K562 (cell line): ENCODE measurements around the gene FGF12. TPM values are rescaled to one million over a fixed set of nuclear protein-coding genes. Genes with fewer than 3 reads are reported as not detected.

Experiments used
- ATAC-seq: fragments of 200-7000 bp; cut with Tn5 transposase; 3 replicates; pipeline ENCODE4 v1.9.1; 2020; ENCODE audit warnings: moderate library complexity
- BruUV-seq: library from RNA; stranded (reverse); fragments of 400-500 nt; replicated peaks from 2 replicates; lab custom pipeline; 2021; lab: Mats Ljungman, UMichigan
- CTCF ChIA-PET: fragments of 300-600 bp; formaldehyde crosslinking; extraction: SDS; loops from one replicate; lab custom pipeline; 2021; ENCODE audit warnings: low intra/inter-chr PET ratio; lab: Yijun Ruan, JAX
- POLR2A ChIA-PET: fragments of 300-600, 350-650 bp; sonication (Branson Sonifier 250); formaldehyde crosslinking; extraction: SDS; loops from one replicate; lab custom pipeline; 2021; ENCODE audit warnings: antibody characterized with exemption, inconsistent platforms; lab: Yijun Ruan, JAX
- DNase-seq, 4 experiments: peaks; one replicate each; pipeline versions ENCODE4 v3.0.0 to v3.0.0-alpha.2; 2011 to 2018; ENCODE audit warnings: low spot score in 3 of 4, mixed read lengths in 3 of 4; ENCODE audit errors: extremely low read depth in 1 of 4
- FAIRE-seq: peaks from 2 replicates; lab custom pipeline; 2011; peaks lifted over from hg19 to GRCh38; lab: Jason Lieb, UNC
- H2AFZ ChIP-seq: 2 replicates; pipeline ENCODE4 v1.6.0; 2011; ENCODE audit warnings: low read depth, low read length, control low read depth, inconsistent platforms
- H3K27ac ChIP-seq: fragments of 200-600 bp; 3 replicates; pipeline ENCODE4 v1.8.0; 2011; ENCODE audit warnings: low read depth, mild to moderate bottlenecking, control low read depth, inconsistent platforms, low read length, moderate library complexity, mixed read lengths; ENCODE audit errors: extremely low read depth
- H3K27me3 ChIP-seq, 2 experiments: fragments of 300-600 bp in 1 of 2; 2 replicates in 1 of 2; 3 replicates in 1 of 2; pipeline versions ENCODE4 v1.6.0 to v1.8.0; 2011; ENCODE audit warnings: inconsistent platforms in 2 of 2, low read length in 2 of 2, mild to moderate bottlenecking in 1 of 2, mixed read lengths in 1 of 2, moderate library complexity in 1 of 2; ENCODE audit not compliant: control insufficient read depth in 2 of 2, insufficient read depth in 2 of 2
- H3K36me3 ChIP-seq: fragments of 300-600 bp; 3 replicates; pipeline ENCODE4 v1.8.0; 2011; ENCODE audit warnings: mild to moderate bottlenecking, low read length, inconsistent platforms; ENCODE audit not compliant: control insufficient read depth, insufficient read depth
- H3K4me1 ChIP-seq, 2 experiments: fragments of 200-600 bp in 1 of 2; replicated peaks in 1 of 2; 2 replicates in 1 of 2; 3 replicates in 1 of 2; pipeline versions ENCODE4 v1.5.1 to v1.8.0; 2011; ENCODE audit warnings: inconsistent platforms in 2 of 2, low read length in 2 of 2, mild to moderate bottlenecking in 1 of 2, mixed read lengths in 1 of 2, moderate library complexity in 1 of 2; ENCODE audit not compliant: control insufficient read depth in 2 of 2, insufficient read depth in 2 of 2
- H3K4me2 ChIP-seq: 2 replicates; pipeline ENCODE4 v1.6.1; 2011; ENCODE audit warnings: low read length, control low read depth, inconsistent platforms, mixed read lengths; ENCODE audit not compliant: insufficient read depth
- H3K4me3 ChIP-seq: fragments of 200-600 bp; sonication (generic), shearing (Covaris generic); 2 replicates; pipeline ENCODE4 v1.5.1; 2016; ENCODE audit warnings: control low read depth, inconsistent platforms
- H3K79me2 ChIP-seq: fragments of 200-600 bp; 3 replicates; pipeline ENCODE4 v1.8.0; 2011; ENCODE audit warnings: low read length, inconsistent platforms; ENCODE audit not compliant: control insufficient read depth, insufficient read depth
- H3K9ac ChIP-seq, 2 experiments: 2 replicates each; pipeline versions ENCODE4 v1.6.0 to v1.6.1; 2011; ENCODE audit warnings: low read depth in 2 of 2, low read length in 2 of 2, control low read depth in 1 of 2, inconsistent platforms in 1 of 2, mild to moderate bottlenecking in 1 of 2, mixed read lengths in 1 of 2; ENCODE audit not compliant: insufficient read depth in 1 of 2
- H3K9me1 ChIP-seq: one replicate; pipeline ENCODE4 v1.6.0; 2011; ENCODE audit warnings: inconsistent platforms, mild to moderate bottlenecking, low read length, moderate library complexity; ENCODE audit not compliant: control insufficient read depth, insufficient read depth
- H3K9me3 ChIP-seq: replicated peaks from 2 replicates; pipeline ENCODE4 v1.5.1; 2011; ENCODE audit warnings: low read depth, low read length, inconsistent platforms; ENCODE audit not compliant: control insufficient read depth, insufficient read depth
- H4K20me1 ChIP-seq: replicated peaks from 2 replicates; pipeline ENCODE4 v1.6.1; 2011; ENCODE audit warnings: low read length, inconsistent platforms, mixed read lengths; ENCODE audit not compliant: control insufficient read depth, insufficient read depth
- ELF1 ChIP-seq: fragments of 200-800 bp; sonication (Bioruptor generic); IDR thresholded peaks from 2 replicates; pipeline ENCODE4 v1.6.1; 2016; ENCODE audit warnings: missing genetic modification characterization, missing compliant biosample characterization
- ESRRB ChIP-seq: fragments of 250-450 bp; sonication (Bioruptor Pico); IDR thresholded peaks from 2 replicates; pipeline ENCODE4 v1.5.0; 2020; ENCODE audit warnings: mild to moderate bottlenecking, moderate library complexity, borderline replicate concordance
- ETS1 ChIP-seq: conservative IDR thresholded peaks from 2 replicates; pipeline ENCODE4 v1.6.1; 2011; ENCODE audit warnings: low read depth, mild to moderate bottlenecking, low read length; ENCODE audit not compliant: control insufficient read depth
- MTA2 ChIP-seq: fragments of 450-650 bp; IDR thresholded peaks from 2 replicates; pipeline ENCODE4 v1.6.1; 2016; ENCODE audit warnings: low read depth
- NFE2L1 ChIP-seq: fragments of 450-650 bp; IDR thresholded peaks from 2 replicates; pipeline ENCODE4 v1.6.1; 2016; ENCODE audit warnings: missing genetic modification characterization, low read depth, mild to moderate bottlenecking, missing compliant biosample characterization, moderate library complexity, borderline replicate concordance
- POLR2H ChIP-seq: IDR thresholded peaks from 2 replicates; pipeline ENCODE4 v1.6.1; 2016; ENCODE audit warnings: missing genetic modification characterization, low read depth, mild to moderate bottlenecking, control low read depth, missing compliant biosample characterization, moderate library complexity
- TEAD2 ChIP-seq: fragments of 450-650 bp; IDR thresholded peaks from 2 replicates; pipeline ENCODE4 v1.6.1; 2016; ENCODE audit warnings: missing genetic modification characterization, control low read depth, missing compliant biosample characterization
- TEAD4 ChIP-seq, 2 experiments: sonication (generic) in 1 of 2; formaldehyde crosslinking in 1 of 2; IDR thresholded peaks; 2 replicates each; pipeline versions ENCODE4 v1.6.1 to v1.8.0; 2012 to 2022; ENCODE audit warnings: borderline replicate concordance in 1 of 2, inconsistent platforms in 1 of 2, low read length in 1 of 2, mild to moderate bottlenecking in 1 of 2, missing genetic modification reagents in 1 of 2
- ZBTB26 ChIP-seq: fragments of 450-650 bp; formaldehyde crosslinking; IDR thresholded peaks from 2 replicates; pipeline ENCODE4 v1.4.0; 2022; ENCODE audit warnings: missing genetic modification characterization
- ZBTB43 ChIP-seq: sonication (generic); formaldehyde crosslinking; IDR thresholded peaks from 2 replicates; pipeline ENCODE4 v1.8.0; 2023; ENCODE audit warnings: mild to moderate bottlenecking, missing genetic modification reagents
- ZNF280A ChIP-seq: fragments of 450-650 bp; IDR thresholded peaks from 2 replicates; pipeline ENCODE4 v1.6.1; 2018; ENCODE audit warnings: mild to moderate bottlenecking, low read depth; ENCODE audit not compliant: partially characterized antibody
- WGBS: fragments of 100-300 bp; shearing (Covaris generic); methylation state at CpG from one replicate; pipeline ENCODE4 v1.1.6; 2016; ENCODE audit warnings: low coverage, mixed read lengths; ENCODE audit not compliant: insufficient coverage; ENCODE audit errors: missing lambda C conversion rate; 5-methylcytosine and 5-hydroxymethylcytosine counted together
- in situ Hi-C: fragments of 300-500 bp; cut with MboI; formaldehyde crosslinking; loops from 4 replicates; pipeline ENCODE4 v1.15.0; 2018; ENCODE audit warnings: inconsistent platforms, mixed read lengths
- intact Hi-C: fragments of 100-400 bp; cut with micrococcal nuclease; formaldehyde crosslinking; loops from 2 replicates; pipeline ENCODE4 v1.14.2; 2022
- polyA plus RNA-seq, 8 experiments: library from polyadenylated mRNA; depleted of rRNA in 4 of 8; stranded (reverse) in 5 of 8; unstranded in 3 of 8; fragments of >200 nt; fragmentation: Nextera tagmentation in 2 of 8; fragmentation: Illumina TruSeq in 1 of 8; extraction: Ambion mirVana in 2 of 8; extraction: Trizol in 1 of 8; gene quantifications; 2 replicates each; pipeline versions ENCODE4 v1.2.1 to v1.2.3, GENCODE V29; 2011 to 2014; ENCODE audit warnings: inconsistent platforms in 1 of 8, missing spikeins in 1 of 8
- total RNA-seq, 7 experiments: library from RNA; depleted of rRNA in 6 of 7; stranded (reverse); fragments of >200 nt in 6 of 7; fragmentation: Illumina TruSeq in 2 of 7; extraction: Trizol in 2 of 7; gene quantifications; 2 replicates each; pipeline versions ENCODE4 v1.2.1 to v1.2.3, GENCODE V29; 2011 to 2021; ENCODE audit warnings: low replicate concordance in 1 of 7
- TF ChIP-seq, protein P1 (sequence below): fragments of 450-650 bp; IDR thresholded peaks from 2 replicates; pipeline ENCODE4 v1.6.1; 2016; ENCODE audit warnings: missing biosample characterization, missing genetic modification characterization

The FGF12 gene
- total and polyA plus RNA-seq, 9 of the 15 experiments (the other 6 are each of a cell fraction or from before 2014, with no cell fraction given) = not detected

GRCh38 chr3:192611411-192611810 is 115.9 kb downstream of the FGF12 start:
- in situ Hi-C loops (no loop called here), intact Hi-C loops (no loop called here)
- no peaks in the 10 kb centered on the region for H3K79me2 ChIP-seq
- H3K9ac ChIP-seq = no peak overlapping the region
- no peaks in the 10 kb centered on the region; the same call in 1 of the 2 replicates for H3K9me3 ChIP-seq
- ChIA-PET POLR2A (no interaction called here), CTCF (no interaction called here)
- H4K20me1 ChIP-seq = no peaks in the 10 kb centered on the region
- ATAC-seq (no peak), DNase-seq (no peak), FAIRE-seq (no peak)
- no peak overlapping the region for H2AFZ ChIP-seq
- H3K9me1 ChIP-seq = no peaks in the 10 kb centered on the region
- H3K4me3 ChIP-seq = no peak overlapping the region
- no peak overlapping the region for H3K4me2 ChIP-seq
- H3K27me3 ChIP-seq = no peaks in the 10 kb centered on the region
- H3K4me1 ChIP-seq = no peaks in the 10 kb centered on the region
- H3K27ac ChIP-seq = no peak overlapping the region
- BruUV-seq = no TSS peak
- no peaks in the 10 kb centered on the region for H3K36me3 ChIP-seq
- WGBS = 1% methylated on average over 4 of the region's 4 CpGs
- TF ChIP-seq MTA2 (no peak), ZBTB26 (no peak), TEAD4 (IDR thresholded peaks at IDR 0.05; ENCODE audit: low read length) (no peak), TEAD4 (CRISPR knock-in tag; IDR thresholded peaks at IDR 0.05; ENCODE audit: borderline replicate concordance) (no peak), TEAD2 (tag) (no peak), ELF1 (tag) (no peak), POLR2H (tag) (no peak), ETS1 (no peak), ZNF280A (no peak), ESRRB (CRISPR knock-in tag) (no peak), NFE2L1 (tag) (no peak), ZBTB43 (CRISPR knock-in tag) (no peak)
- TF ChIP-seq, protein P1, sequence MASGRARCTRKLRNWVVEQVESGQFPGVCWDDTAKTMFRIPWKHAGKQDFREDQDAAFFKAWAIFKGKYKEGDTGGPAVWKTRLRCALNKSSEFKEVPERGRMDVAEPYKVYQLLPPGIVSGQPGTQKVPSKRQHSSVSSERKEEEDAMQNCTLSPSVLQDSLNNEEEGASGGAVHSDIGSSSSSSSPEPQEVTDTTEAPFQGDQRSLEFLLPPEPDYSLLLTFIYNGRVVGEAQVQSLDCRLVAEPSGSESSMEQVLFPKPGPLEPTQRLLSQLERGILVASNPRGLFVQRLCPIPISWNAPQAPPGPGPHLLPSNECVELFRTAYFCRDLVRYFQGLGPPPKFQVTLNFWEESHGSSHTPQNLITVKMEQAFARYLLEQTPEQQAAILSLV = no peak
